Activated B cell treated with CpG ODN at 0.5 μM for 24 hours (primary cell): ENCODE data around the gene ING5. TPM values are rescaled to one million over a fixed set of nuclear protein-coding genes. Genes with fewer than 3 reads are reported as not detected.

Experiments
- ATAC-seq: fragments of 200-7000 bp; cut with Tn5 transposase; one replicate; pipeline ENCODE4 v1.10.0; 2021; ENCODE audit warnings: low read depth, mild to moderate bottlenecking, moderate library complexity
- CTCF ChIA-PET: fragments of 350-600 bp; sonication (Branson Sonifier 250); formaldehyde crosslinking; loops from one replicate; lab custom pipeline; 2021; ENCODE audit warnings: antibody characterized with exemption; lab: Charles Lee
- POLR2A ChIA-PET: fragments of 350-600 bp; sonication (Branson Sonifier 250); formaldehyde crosslinking; loops from one replicate; lab custom pipeline; 2021; ENCODE audit warnings: antibody characterized with exemption; lab: Charles Lee
- DNase-seq: peaks from one replicate; pipeline ENCODE4 v3.0.0; 2022
- H3K27ac Mint-ChIP-seq: one replicate; pipeline ENCODE4 v1.8.0; 2020; ENCODE audit warnings: mixed read lengths
- H3K27me3 Mint-ChIP-seq: one replicate; pipeline ENCODE4 v1.8.0; 2021; ENCODE audit warnings: mixed read lengths
- H3K36me3 Mint-ChIP-seq: one replicate; pipeline ENCODE4 v1.8.0; 2021; ENCODE audit warnings: low read depth, mixed read lengths
- H3K4me1 Mint-ChIP-seq: one replicate; pipeline ENCODE4 v1.8.0; 2021; ENCODE audit warnings: mixed read lengths
- H3K4me3 Mint-ChIP-seq: one replicate; pipeline ENCODE4 v1.8.0; 2020; ENCODE audit warnings: mild to moderate bottlenecking, mixed read lengths
- H3K9me3 Mint-ChIP-seq: one replicate; pipeline ENCODE4 v1.8.0; 2020; ENCODE audit warnings: mixed read lengths
- CTCF ChIP-seq: fragments of 200-600 bp; IDR thresholded peaks from one replicate; pipeline ENCODE4 v1.8.0; 2022; ENCODE audit warnings: antibody characterized with exemption, mild to moderate bottlenecking
- intact Hi-C: fragments of 100-400 bp; cut with micrococcal nuclease; formaldehyde crosslinking; loops from one replicate; pipeline ENCODE4 v1.15.1; 2024
- total RNA-seq: library from RNA; stranded (reverse); gene quantifications from 2 replicates; pipeline ENCODE4 v1.2.3, GENCODE V29; 2022

The ING5 gene
- total RNA-seq, 1 donor from 2014 or later, result 61.1 TPM

- Mint-ChIP-seq H3K4me3 (no peak overlapping the region), H3K4me1 (peaks cover 14% of the 10 kb centered on the region), H3K9me3 (no peaks in the 10 kb centered on the region), H3K27ac (no peak overlapping the region), H3K36me3 (no peaks in the 10 kb centered on the region), H3K27me3 (no peaks in the 10 kb centered on the region)
- ChIA-PET CTCF (interaction anchor here (1.5 kb wide), 1 partner anchor 71 kb away, joined by 4 read pairs; no protein-coding TSS in a partner anchor), POLR2A (no interaction called here)
- no peak for DNase-seq
- ATAC-seq, result no peak
- no peak for TF ChIP-seq CTCF
- intact Hi-C loops, result loop anchor here (5.0 kb wide), 1 partner anchor 36 kb away; no protein-coding TSS in a partner anchor
Observed at GRCh38 chr2:241773511-241774418, 71.9 kb downstream of the ING5 start.

GRCh38 chr2:241774419-241775222 lies 72.8 kb downstream of the ING5 start:
- Mint-ChIP-seq H3K27me3 (no peaks in the 10 kb centered on the region), H3K9me3 (no peaks in the 10 kb centered on the region), H3K4me3 (no peak overlapping the region), H3K27ac (no peak overlapping the region), H3K36me3 (no peaks in the 10 kb centered on the region), H3K4me1 (peaks cover 14% of the 10 kb centered on the region)
- no peak for DNase-seq
- ChIA-PET CTCF (no interaction called here), POLR2A (no interaction called here)
- TF ChIP-seq CTCF, result no peak
- no peak for ATAC-seq
- intact Hi-C loops, result loop anchor here (5.0 kb wide), 1 partner anchor 37 kb away; no protein-coding TSS in a partner anchor

DNA sequence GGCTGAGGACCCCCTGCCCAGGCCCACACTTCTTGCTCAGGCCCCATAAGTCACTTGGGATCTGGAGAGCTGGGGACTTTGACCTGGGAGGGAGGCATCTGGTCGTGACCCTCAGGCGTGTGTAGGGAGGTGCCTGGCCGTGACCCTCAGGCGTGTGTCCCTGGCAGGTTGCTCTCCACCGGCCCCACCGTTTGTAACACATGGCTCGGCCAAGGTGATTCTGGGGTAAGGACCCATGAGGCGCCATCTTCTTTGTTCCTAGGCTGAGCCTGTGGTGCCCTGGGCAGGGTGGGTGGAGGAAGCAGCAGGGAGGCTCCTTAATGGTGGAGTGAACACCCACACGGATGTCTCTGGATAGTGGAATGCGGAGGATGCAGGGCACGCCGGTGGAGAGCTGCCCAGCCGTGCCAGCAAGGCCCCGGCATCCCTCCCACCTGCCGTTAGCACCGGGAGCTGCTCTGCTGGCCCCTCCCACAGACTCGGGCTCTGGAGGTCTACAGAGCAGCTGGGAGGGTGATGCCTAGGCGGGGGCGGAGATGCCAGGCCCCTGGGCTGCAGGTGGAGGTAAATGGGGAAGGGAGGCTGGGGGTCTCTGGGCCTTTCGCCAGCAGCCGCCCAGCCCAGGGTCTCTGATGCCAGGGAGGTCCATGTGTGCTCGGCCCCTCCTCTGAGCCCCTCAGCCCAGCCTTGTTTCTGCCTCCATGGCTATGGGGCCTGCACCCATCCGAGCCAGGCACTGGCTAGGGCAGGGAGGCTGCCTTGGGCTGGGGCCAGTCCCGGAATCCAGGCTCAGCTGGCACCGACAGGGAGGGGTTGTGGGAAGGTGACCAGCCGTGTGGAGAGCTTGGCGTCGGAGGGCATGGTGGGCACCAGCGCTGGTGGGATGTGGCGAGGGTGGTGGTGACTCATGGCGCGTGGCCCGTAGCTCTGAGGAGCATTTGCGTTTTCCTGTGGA lies 73.7 kb downstream of the ING5 start:
- CTCF ChIA-PET, result no interaction called here
- no peaks in the 10 kb centered on the region for H3K9me3 Mint-ChIP-seq
- H3K36me3 Mint-ChIP-seq, result no peaks in the 10 kb centered on the region
- intact Hi-C loops, result no loop called here
- no peak for TF ChIP-seq CTCF
- DNase-seq (no peak), ATAC-seq (no peak)
- no peak overlapping the region for H3K4me3 Mint-ChIP-seq
- no peak overlapping the region for H3K27ac Mint-ChIP-seq
- POLR2A ChIA-PET, result no interaction called here
- peaks cover 14% of the 10 kb centered on the region for H3K4me1 Mint-ChIP-seq
- H3K27me3 Mint-ChIP-seq, result no peaks in the 10 kb centered on the region

DNA sequence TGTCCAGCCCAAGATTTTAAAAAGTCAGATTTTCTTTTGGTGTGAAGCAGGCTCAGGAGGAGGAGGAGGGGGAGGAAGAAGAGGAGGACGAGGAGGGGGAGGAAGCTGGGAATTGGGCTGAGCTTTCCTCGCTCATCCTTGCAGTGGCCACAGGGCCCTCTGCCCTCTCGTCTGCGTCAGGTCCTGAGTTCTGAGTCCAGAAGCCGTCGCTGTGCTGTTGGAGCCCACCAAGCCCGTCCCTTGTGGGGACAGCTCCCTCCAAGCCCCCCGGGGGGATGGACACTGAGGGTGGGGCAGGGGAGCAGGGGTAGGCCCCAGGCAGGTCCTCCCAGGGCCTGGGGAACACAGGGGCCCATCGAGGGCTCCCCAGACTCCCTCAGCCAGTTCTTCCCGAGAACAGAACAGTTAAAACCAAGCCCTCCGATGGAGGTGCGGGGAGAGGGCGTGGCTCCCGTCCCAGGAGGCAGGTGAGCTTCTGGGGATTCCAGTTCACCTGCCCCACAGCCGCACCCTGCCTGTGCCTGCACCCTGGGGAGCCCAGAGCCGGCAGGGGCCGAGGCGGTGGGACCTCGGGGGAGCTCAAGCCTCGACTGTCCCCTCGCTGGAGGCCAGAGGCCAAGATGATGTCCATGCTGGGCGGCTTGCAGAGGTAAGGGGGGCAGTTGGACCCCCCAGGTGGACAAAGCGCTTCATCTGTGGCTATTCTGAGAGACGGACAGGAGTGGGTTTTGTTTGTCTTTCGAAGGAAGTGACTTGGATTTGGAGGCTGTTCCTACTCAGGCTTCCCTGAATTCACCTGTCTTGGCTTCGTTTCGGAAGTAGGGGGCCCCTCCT lies 74.7 kb downstream of the ING5 start, which contains the start of gene GAL3ST2:
Gene GAL3ST2, plus strand, starts transcription at position 487 of the 834 bp plus-strand sequence. Its CDS starts 134 bp downstream, at position 621.
- TF ChIP-seq CTCF, result no peak
- CTCF ChIA-PET, result no interaction called here
- ATAC-seq (no peak), DNase-seq (no peak)
- Mint-ChIP-seq H3K4me1 (peaks cover 10% of the 10 kb centered on the region), H3K27ac (no peak within 1 kb of the TSS), H3K9me3 (no peaks in the 10 kb centered on the region), H3K4me3 (no peak within 1 kb of the TSS), H3K27me3 (no peaks in the 10 kb centered on the region), H3K36me3 (no peaks in the 10 kb centered on the region)
- POLR2A ChIA-PET, result interaction anchor here (2.3 kb wide), 1 partner anchor 12 kb away, joined by 7 read pairs; no protein-coding TSS in a partner anchor
- intact Hi-C loops, result no loop called here
